Testis (tissue), 2 donors: ENCODE results near the gene FBXW10.
"Not testable (repeated sequence)": the region's sequence is repeated elsewhere in the genome, so short reads cannot be mapped to it uniquely, and the experiment has no call there.

Source experiments
- POLR2A ChIP-seq: fragments of 450-650 bp; IDR thresholded peaks from one replicate; pipeline ENCODE4 v1.6.1; 2017; ENCODE audit warnings: antibody characterized with exemption, mild to moderate bottlenecking, moderate library complexity
- TF ChIP-seq, protein P1 (sequence below), 3 experiments: fragments of 450-650 bp in 2 of 3; fragments of 200-600 bp in 1 of 3; sonication (generic) in 1 of 3; IDR thresholded peaks; one replicate each; pipeline ENCODE4 v1.5.1; 2016 to 2019; ENCODE audit warnings: antibody characterized with exemption in 3 of 3, mild to moderate bottlenecking in 2 of 3, moderate library complexity in 1 of 3

DNA sequence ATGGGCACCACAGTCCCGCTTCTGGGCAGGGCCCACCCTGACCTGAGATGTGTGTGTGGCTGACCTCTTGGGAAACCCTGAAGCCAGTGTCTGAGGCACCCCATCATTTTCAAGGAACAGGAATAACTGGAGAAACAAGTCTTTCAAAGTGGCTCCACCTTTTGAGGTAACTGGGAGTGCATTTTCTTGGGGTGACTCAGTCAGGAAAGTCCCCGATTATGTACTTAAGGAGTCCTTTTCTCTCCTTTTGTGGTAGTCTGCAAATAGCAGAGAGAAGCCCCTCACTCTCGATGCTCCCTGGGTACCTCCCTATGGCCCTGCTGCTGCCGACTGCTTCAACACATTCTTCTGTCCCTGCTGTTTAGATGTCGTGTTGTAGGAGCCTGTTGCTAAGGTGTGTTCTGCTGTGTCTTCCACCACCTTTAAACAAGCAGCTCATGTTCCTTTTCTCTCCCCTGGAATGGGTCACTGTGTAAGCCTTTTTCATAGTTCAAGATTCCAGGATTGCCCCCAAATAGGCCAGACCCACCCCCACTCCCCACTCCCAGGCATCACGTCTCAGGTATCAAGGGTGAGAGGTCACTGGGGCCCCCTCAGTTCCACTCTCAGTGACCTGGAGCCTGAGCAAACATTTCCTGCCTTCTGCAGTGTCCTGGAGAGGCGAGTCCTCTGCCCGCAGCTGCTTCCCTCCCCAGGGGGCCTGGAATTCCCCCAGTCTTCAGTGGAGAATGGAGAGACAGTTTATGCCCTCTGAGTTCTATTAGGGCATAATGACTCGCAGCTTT lies 25.0 kb upstream of the FBXW10 start:
- TF ChIP-seq, protein P1, sequence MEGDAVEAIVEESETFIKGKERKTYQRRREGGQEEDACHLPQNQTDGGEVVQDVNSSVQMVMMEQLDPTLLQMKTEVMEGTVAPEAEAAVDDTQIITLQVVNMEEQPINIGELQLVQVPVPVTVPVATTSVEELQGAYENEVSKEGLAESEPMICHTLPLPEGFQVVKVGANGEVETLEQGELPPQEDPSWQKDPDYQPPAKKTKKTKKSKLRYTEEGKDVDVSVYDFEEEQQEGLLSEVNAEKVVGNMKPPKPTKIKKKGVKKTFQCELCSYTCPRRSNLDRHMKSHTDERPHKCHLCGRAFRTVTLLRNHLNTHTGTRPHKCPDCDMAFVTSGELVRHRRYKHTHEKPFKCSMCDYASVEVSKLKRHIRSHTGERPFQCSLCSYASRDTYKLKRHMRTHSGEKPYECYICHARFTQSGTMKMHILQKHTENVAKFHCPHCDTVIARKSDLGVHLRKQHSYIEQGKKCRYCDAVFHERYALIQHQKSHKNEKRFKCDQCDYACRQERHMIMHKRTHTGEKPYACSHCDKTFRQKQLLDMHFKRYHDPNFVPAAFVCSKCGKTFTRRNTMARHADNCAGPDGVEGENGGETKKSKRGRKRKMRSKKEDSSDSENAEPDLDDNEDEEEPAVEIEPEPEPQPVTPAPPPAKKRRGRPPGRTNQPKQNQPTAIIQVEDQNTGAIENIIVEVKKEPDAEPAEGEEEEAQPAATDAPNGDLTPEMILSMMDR (IDR thresholded peaks at IDR 0.05): not testable (repeated sequence)
- not testable (repeated sequence) for TF ChIP-seq POLR2A
